B cell (primary cell): ENCODE results near the gene ARIH2. TPM values are rescaled to one million over a fixed set of nuclear protein-coding genes. Genes with fewer than 3 reads are reported as not detected.

ENCODE experiments used
- ATAC-seq: fragments of 200-7000 bp; cut with Tn5 transposase; one replicate; pipeline ENCODE4 v1.10.0; 2021; ENCODE audit warnings: low read depth, mild to moderate bottlenecking, moderate number of reproducible peaks, moderate library complexity
- CTCF ChIA-PET: fragments of 350-600 bp; sonication (Branson Sonifier 250); formaldehyde crosslinking; loops from one replicate; lab custom pipeline; 2021; ENCODE audit warnings: antibody characterized with exemption, inconsistent platforms; lab: Charles Lee
- POLR2A ChIA-PET: fragments of 350-600 bp; sonication (Branson Sonifier 250); formaldehyde crosslinking; loops from one replicate; lab custom pipeline; 2021; ENCODE audit warnings: antibody characterized with exemption; lab: Charles Lee
- DNase-seq: peaks from one replicate; pipeline ENCODE4 v3.0.0; 2013
- H2AFZ ChIP-seq: 2 replicates; pipeline ENCODE4 v1.6.1; 2012; ENCODE audit warnings: mild to moderate bottlenecking, low read depth, low read length; ENCODE audit not compliant: insufficient read depth, poor library complexity, severe bottlenecking
- H3K27ac ChIP-seq, 2 donors: 1 replicate in 1 of 2; 2 replicates in 1 of 2; pipeline ENCODE4 v1.5.1; 2012 to 2013; ENCODE audit warnings: low read length in 2 of 2, mild to moderate bottlenecking in 2 of 2, moderate library complexity in 1 of 2
- H3K27me3 ChIP-seq, 4 experiments: fragments of 200-600 bp in 1 of 4; sonication (generic) in 1 of 4; replicated peaks in 1 of 4; 1 replicate in 2 of 4; 2 replicates in 2 of 4; pipeline versions ENCODE4 v1.6.1 to v1.7.0; 2013 to 2016; ENCODE audit warnings: low read length in 3 of 4, mild to moderate bottlenecking in 2 of 4, mixed read lengths in 1 of 4, moderate library complexity in 1 of 4; ENCODE audit not compliant: insufficient read depth in 4 of 4, control insufficient read depth in 3 of 4; ENCODE audit errors: control extremely low read depth in 1 of 4
- H3K36me3 ChIP-seq, 2 experiments: replicated peaks in 1 of 2; 1 replicate in 1 of 2; 2 replicates in 1 of 2; pipeline versions ENCODE4 v1.6.1 to v1.7.1; 2013; ENCODE audit warnings: low read length in 1 of 2; ENCODE audit not compliant: insufficient read depth in 2 of 2, control insufficient read depth in 1 of 2; ENCODE audit errors: control extremely low read depth in 1 of 2, extremely low read depth in 1 of 2
- H3K4me1 ChIP-seq, 2 donors: fragments of 200-600 bp in 1 of 2; sonication (generic) in 1 of 2; 1 replicate in 1 of 2; 2 replicates in 1 of 2; pipeline versions ENCODE4 v1.5.1 to v1.6.1; 2013 to 2017; ENCODE audit warnings: low read length in 2 of 2; ENCODE audit not compliant: control insufficient read depth in 2 of 2, insufficient read depth in 2 of 2
- H3K4me2 ChIP-seq: replicated peaks from 2 replicates; pipeline ENCODE3; 2012; ENCODE audit warnings: mild to moderate bottlenecking, low read depth, low read length; ENCODE audit not compliant: poor library complexity, severe bottlenecking
- H3K4me3 ChIP-seq, 5 experiments: fragments of 200-600 bp in 1 of 5; sonication (generic) in 1 of 5; 1 replicate in 3 of 5; 2 replicates in 2 of 5; pipeline versions ENCODE4 v1.5.1 to v1.7.0; 2011 to 2016; ENCODE audit warnings: low read length in 4 of 5, mild to moderate bottlenecking in 4 of 5, low read depth in 2 of 5, control low read depth in 1 of 5, moderate library complexity in 1 of 5; ENCODE audit not compliant: insufficient read depth in 1 of 5; ENCODE audit errors: control extremely low read depth in 1 of 5, extremely low read depth in 1 of 5
- H3K79me2 ChIP-seq: fragments of 200-600 bp; sonication (generic); one replicate; pipeline ENCODE4 v1.6.0; 2016; ENCODE audit warnings: low read length; ENCODE audit not compliant: control insufficient read depth, insufficient read depth
- H3K9ac ChIP-seq: fragments of 200-600 bp; sonication (generic); 2 replicates; pipeline ENCODE4 v1.6.1; 2017; ENCODE audit warnings: mild to moderate bottlenecking, low read length, moderate library complexity
- H3K9me3 ChIP-seq, 3 donors: one replicate each; pipeline versions ENCODE4 v1.6.1 to v1.7.1; 2013; ENCODE audit warnings: low read length in 2 of 3; ENCODE audit not compliant: control insufficient read depth in 2 of 3, insufficient read depth in 1 of 3; ENCODE audit errors: control extremely low read depth in 1 of 3
- H4K20me1 ChIP-seq: 2 replicates; pipeline ENCODE4 v1.6.0; 2012; ENCODE audit warnings: mild to moderate bottlenecking, low read length; ENCODE audit not compliant: insufficient read depth, control insufficient read depth, poor library complexity, severe bottlenecking
- H3K27ac Mint-ChIP-seq: one replicate; pipeline ENCODE4 v1.8.0; 2021; ENCODE audit warnings: mixed read lengths
- H3K27me3 Mint-ChIP-seq: one replicate; pipeline ENCODE4 v1.8.0; 2021; ENCODE audit warnings: mixed read lengths
- H3K4me1 Mint-ChIP-seq: one replicate; pipeline ENCODE4 v1.8.0; 2021; ENCODE audit warnings: mixed read lengths
- H3K4me3 Mint-ChIP-seq: one replicate; pipeline ENCODE4 v1.8.0; 2021; ENCODE audit warnings: mixed read lengths
- H3K9me3 Mint-ChIP-seq: one replicate; pipeline ENCODE4 v1.8.0; 2022; ENCODE audit warnings: mixed read lengths; ENCODE audit not compliant: insufficient read depth
- CTCF ChIP-seq: fragments of 200-600 bp; IDR thresholded peaks from one replicate; pipeline ENCODE4 v1.8.0; 2022; ENCODE audit warnings: antibody characterized with exemption, mild to moderate bottlenecking
- EZH2 ChIP-seq: IDR thresholded peaks from 2 replicates; pipeline ENCODE4 v1.6.1; 2012; ENCODE audit warnings: borderline replicate concordance, low read depth, mild to moderate bottlenecking, moderate library complexity, low read length; ENCODE audit not compliant: insufficient read depth, poor library complexity, severe bottlenecking
- WGBS: methylation state at CpG from one replicate; pipeline ENCODE4 v1.1.5; 2013; ENCODE audit warnings: missing lambda C conversion rate; ENCODE audit not compliant: insufficient coverage; 5-methylcytosine and 5-hydroxymethylcytosine counted together
- intact Hi-C: fragments of 100-400 bp; cut with micrococcal nuclease; formaldehyde crosslinking; loops from one replicate; pipeline ENCODE4 v1.10.0; 2022
- polyA plus RNA-seq: library from polyadenylated mRNA; depleted of rRNA; stranded (reverse); fragments of >200 nt; gene quantifications from 2 replicates; pipeline ENCODE4 v1.2.3, GENCODE V29; 2012
- total RNA-seq, 2 donors: library from RNA; stranded (reverse); fragments of 120-200 nt in 1 of 2; gene quantifications; 1 replicate in 1 of 2; 2 replicates in 1 of 2; pipeline versions ENCODE4 v1.2.3 to v1.2.4, GENCODE V29; 2013 to 2022

ARIH2 gene
- total and polyA plus RNA-seq, 2 donors (not counting 1 experiment from before 2014, with no cell fraction given), result 114 to 148 TPM

- H3K27me3 ChIP-seq, result no peaks in the 10 kb centered on the region
- ChIA-PET CTCF (no interaction called here), POLR2A (no interaction called here)
- H3K27me3 Mint-ChIP-seq, result no peaks in the 10 kb centered on the region
- no peak overlapping the region for H3K27ac ChIP-seq
- H3K9me3 Mint-ChIP-seq, result no peaks in the 10 kb centered on the region
- no peak overlapping the region for H3K4me2 ChIP-seq
- DNase-seq, result no peak
- no peak overlapping the region for H3K4me3 Mint-ChIP-seq
- H3K9ac ChIP-seq, result no peak overlapping the region
- no peaks in the 10 kb centered on the region for H4K20me1 ChIP-seq
- TF ChIP-seq EZH2 (no peak), CTCF (no peak)
- H3K27ac Mint-ChIP-seq, result no peak overlapping the region
- intact Hi-C loops, result no loop called here
- H3K79me2 ChIP-seq, result no peaks in the 10 kb centered on the region
- no peaks in the 10 kb centered on the region for H3K9me3 ChIP-seq
- H3K4me1 Mint-ChIP-seq, result peaks cover 7% of the 10 kb centered on the region
- no peak overlapping the region for H3K4me3 ChIP-seq
- H2AFZ ChIP-seq, result no peak overlapping the region
- H3K36me3 ChIP-seq, result peaks cover 0 to 1% of the 10 kb centered on the region in 2 experiments
- 94% methylated on average over 7 of the region's 8 CpGs for WGBS
- ATAC-seq, result no peak
- H3K4me1 ChIP-seq, result no peaks in the 10 kb centered on the region
Measured at GRCh38 chr3:48877671-48878070, 41.0 kb upstream of the ARIH2 start.

- H2AFZ ChIP-seq, result no peak overlapping the region
- no peaks in the 10 kb centered on the region for H3K9me3 Mint-ChIP-seq
- CTCF ChIA-PET, result no interaction called here
Measured at GRCh38 chr3:48879307-48879993, 39.2 kb upstream of the ARIH2 start.

More at GRCh38 chr3:48879307-48879993, 39.2 kb upstream of the ARIH2 start:
- H3K27ac ChIP-seq, result no peak overlapping the region
- no peak for DNase-seq
- no peak overlapping the region for H3K9ac ChIP-seq
- peaks cover 1% of the 10 kb centered on the region in 2 experiments for H3K36me3 ChIP-seq
- Mint-ChIP-seq H3K4me3 (no peak overlapping the region), H3K4me1 (peaks cover 7% of the 10 kb centered on the region), H3K27me3 (no peaks in the 10 kb centered on the region), H3K27ac (no peak overlapping the region)
- H3K4me1 ChIP-seq, result no peaks in the 10 kb centered on the region
- 91% methylated on average over 2 of the region's 6 CpGs for WGBS
- H3K79me2 ChIP-seq, result no peaks in the 10 kb centered on the region
- H3K4me3 ChIP-seq, result no peak overlapping the region
- intact Hi-C loops, result no loop called here
- no peak for ATAC-seq
- no peak overlapping the region for H3K4me2 ChIP-seq
- no peaks in the 10 kb centered on the region for H3K27me3 ChIP-seq
- no peaks in the 10 kb centered on the region for H3K9me3 ChIP-seq
- TF ChIP-seq CTCF (no peak), EZH2 (no peak)
- no peaks in the 10 kb centered on the region for H4K20me1 ChIP-seq
- POLR2A ChIA-PET, result no interaction called here
